HG02840 (cell line): ENCODE measurements around the gene LNX1.

Experiments used
- ATAC-seq: cut with Tn5 transposase; IDR thresholded peaks from one replicate; pipeline ENCODE4 v1.9.1; 2021; ENCODE audit warnings: mild to moderate bottlenecking, moderate library complexity, moderate number of reproducible peaks; ENCODE audit not compliant: unreplicated experiment, low FRiP score

Gene LNX1

GRCh38 chr4:53541577-53542206 lies 49.6 kb downstream of the LNX1 start:
- no peak for ATAC-seq

- no peak for ATAC-seq
Observed at GRCh38 chr4:53538756-53539155, 52.5 kb downstream of the LNX1 start.

DNA sequence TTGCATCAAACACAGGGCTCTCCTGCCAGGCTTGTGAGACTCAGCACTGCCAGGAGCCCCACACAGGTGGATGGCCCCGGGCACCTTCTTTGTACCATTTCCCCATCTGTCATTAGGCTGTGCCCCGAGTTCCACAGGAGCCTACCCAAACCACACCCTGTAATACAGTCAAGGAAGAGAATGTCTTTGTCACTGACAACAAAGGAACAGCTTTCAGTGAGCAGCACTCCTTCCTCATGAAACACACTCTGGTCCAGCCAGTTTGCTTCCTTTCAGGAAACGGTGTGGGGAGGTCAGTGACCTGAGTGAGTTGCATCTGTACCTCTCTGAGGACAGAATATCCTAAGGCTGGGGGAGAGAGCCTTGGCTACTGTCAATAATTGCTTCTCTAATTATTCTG lies 53.7 kb downstream of the LNX1 start:
- no peak for ATAC-seq

GRCh38 chr4:53536328-53536727 lies 55.0 kb downstream of the LNX1 start:
- no peak for ATAC-seq

GRCh38 chr4:53535567-53535966 lies 55.7 kb downstream of the LNX1 start:
- no peak for ATAC-seq

DNA sequence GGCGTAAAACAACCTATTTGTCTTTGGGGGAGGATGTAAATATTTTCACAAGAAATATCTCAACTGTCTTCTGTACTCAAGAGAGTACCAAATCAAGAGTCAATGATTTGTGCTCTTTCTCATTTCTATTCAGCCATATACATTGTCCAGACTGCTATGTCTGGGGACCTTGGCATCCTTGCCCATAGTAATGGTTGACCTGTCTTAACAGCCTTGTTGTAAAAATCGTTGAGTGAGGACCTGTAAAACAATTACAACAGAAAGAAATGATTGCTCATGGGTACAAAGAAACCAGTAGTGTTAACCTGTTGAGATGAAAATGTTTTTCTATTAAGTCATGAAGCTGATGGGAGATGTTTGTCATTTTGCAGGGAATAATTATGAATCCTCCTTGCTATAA lies 56.6 kb downstream of the LNX1 start:
- no peak for ATAC-seq

DNA sequence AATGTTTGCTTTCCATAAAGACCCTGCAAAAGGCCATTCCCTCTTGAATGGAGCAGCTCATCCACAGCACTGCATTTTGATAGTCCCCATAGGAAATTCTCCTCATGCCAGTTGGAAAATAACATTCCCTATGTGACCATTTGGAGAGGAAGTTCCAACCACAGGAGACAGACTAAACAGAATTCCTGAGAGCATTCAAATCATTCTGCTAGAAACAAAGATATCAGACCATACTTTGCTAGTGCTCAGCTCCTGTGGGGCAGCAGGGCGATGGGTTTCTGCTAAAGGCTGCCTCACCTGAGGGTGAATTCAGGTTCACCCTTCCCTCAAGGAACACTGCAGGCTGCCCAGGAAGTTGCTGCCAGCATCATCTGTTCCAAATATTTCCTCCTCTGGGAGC lies 58.8 kb downstream of the LNX1 start:
- ATAC-seq, result no peak

DNA sequence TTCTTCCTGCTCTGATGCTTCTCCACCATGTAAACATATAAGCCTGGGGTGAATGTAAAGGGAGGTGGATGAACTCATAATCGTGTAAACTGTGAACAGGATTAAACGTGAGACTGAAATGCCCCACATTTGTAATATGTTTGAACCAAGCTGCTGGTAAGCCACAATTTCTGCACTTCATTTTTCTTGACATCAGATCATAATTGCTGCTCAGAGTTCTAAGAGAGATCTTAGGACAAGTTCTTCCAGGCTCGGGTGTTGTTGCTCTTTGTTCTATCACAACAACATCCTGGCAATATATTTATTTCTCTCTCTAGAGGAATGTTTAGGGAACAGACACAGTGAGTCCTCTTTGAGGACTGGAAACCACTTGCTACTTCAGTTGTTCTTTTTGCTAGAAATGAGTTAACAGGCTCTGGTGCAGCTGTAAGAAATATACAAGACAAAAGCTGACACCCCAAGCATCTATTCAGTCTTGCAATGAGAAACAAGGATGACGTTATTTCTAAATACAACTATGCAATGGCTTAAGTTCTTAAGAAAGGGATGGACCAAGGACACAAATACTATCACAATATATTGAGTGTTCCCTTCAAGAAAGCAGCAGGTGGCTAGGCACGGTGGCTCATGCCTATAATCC lies 59.6 kb downstream of the LNX1 start:
- ATAC-seq, result no peak

- no peak for ATAC-seq
Observed at GRCh38 chr4:53529025-53529424, 62.3 kb downstream of the LNX1 start.

DNA sequence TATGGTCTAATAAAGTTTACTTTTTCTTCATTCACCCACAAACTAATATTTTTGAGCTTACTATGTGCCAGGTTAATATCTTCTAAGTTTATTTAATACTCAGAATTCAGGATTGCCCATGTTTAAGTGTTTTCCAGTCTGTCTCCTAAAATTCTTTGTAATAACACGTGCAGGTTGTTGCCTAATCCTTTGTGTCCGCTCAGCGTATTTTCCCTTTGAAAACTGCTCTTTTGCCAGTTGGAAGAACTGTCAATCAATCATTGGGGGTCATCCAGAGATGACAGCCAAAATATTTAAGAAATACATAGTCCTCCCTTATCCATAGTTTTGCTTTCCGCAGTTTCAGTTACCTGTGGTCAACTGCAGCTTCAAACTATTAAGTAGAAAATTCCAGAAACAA lies 63.4 kb downstream of the LNX1 start:
- ATAC-seq, result no peak

- ATAC-seq, result no peak
Observed at GRCh38 chr4:53527326-53527725, 64.0 kb downstream of the LNX1 start.

DNA sequence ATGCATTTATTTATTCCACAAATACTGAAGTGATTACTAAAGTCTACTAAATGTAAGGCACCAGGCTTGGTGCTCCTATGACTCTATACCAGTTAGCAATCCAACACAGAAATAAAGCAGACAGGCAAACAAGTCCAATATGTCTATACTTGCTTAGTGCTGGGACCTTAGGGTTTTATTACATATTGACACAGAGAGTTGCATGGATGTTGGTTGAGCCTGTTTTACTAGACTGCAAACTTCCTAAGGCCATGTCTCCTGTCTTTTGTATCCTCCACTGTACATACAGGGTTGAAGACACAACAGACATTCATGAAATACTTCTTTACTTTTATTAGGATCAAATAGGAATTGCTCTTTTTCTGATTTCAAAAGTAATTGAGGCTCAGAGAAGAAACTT lies 69.0 kb downstream of the LNX1 start:
- ATAC-seq, result no peak

- ATAC-seq, result no peak
Observed at GRCh38 chr4:53520116-53520515, 71.2 kb downstream of the LNX1 start.

- ATAC-seq, result no peak
Observed at GRCh38 chr4:53518807-53519206, 72.5 kb downstream of the LNX1 start.

DNA sequence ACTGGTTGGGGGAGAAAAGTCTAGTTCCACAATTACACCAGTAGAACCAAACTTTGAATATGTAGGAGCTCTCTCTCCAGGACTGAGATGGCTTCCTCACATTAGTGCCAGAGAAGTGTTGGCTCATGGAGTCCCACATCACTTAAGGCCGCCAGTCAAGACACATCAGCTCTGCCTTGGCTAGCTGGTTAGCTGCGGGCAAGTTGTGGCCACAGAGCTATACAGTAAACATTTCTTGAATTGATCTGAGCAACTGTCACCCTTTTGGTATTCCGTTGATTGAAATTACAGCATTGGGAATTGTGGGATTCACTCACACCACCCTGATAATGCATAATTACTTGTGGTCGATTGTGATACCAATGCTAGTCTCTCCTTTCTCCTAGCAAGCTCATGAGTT lies 76.2 kb downstream of the LNX1 start:
- no peak for ATAC-seq

DNA sequence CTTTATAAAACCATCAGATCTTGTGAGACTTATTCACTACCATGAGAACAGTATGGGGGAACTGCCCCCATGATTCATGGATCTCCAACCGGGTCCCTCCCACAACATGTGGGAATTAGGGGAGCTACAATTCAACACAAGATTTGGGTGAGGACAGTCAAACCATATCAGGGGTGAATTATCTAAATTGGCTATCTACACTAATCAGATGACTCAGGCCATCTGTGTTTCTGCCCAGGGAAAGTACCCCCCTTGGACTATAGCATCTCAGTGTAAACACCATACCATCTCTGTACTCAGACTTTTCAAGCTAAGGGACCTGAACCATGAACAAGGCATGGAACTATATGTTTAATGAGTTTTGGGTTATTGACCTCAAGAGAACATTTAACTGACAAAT lies 76.8 kb downstream of the LNX1 start:
- ATAC-seq, result no peak

DNA sequence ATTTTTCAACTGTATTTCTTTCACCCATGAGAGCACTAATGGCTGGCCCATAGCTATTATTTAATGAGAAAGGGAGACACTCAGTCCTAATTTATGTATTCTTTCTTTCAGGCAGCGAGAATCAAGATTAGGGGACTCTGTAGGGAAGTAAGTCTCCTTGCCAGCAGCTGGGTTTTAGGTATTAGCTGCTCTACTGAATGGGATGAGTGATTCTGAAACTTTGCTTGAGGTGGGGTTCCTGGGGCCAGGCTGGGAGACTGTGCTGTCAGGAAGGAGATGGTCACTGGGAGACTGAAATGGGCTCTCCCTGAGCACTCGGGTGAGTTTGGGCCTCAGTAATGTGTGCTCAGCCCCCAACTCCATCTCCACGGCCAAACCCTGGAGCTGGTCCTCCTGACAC lies 78.7 kb downstream of the LNX1 start:
- no peak for ATAC-seq

DNA sequence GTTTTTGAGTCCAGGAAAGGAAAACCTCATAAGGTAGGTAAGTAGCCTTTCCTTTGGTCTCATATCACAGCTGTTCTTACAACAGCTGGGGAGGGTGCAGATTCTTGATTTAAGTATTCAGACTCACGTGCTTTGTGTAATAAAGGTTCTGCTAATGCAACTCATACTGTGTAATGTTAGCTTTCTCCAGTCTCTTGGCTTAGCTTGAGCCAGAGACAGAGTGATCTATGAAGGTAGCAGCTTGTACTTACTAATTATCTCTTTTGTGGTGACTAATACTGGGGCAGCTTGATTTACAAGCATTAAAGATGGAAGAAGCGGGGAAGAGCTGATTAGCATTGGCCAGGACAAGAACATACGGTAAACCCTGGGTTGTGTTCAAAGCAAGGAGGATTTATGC lies 80.3 kb downstream of the LNX1 start:
- ATAC-seq, result no peak

DNA sequence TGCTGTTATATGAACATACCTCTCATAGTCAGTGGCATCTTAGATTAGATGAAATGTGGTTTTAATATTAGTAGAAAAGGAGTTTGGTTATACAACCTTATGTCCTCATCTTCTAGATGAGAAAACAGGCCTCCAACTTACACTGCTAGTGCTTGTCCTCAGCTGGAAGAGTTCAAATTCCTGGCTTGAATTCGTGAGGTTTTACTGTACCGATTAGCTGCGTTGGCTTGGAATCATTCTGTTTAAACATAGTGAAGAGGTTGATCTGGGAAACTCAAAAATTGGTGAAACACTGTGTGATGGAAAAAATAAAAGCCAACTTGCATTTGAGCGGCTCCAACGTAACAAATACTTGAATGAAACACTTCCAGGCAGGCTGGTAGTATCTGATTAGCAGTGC lies 81.0 kb downstream of the LNX1 start:
- no peak for ATAC-seq

- ATAC-seq, result no peak
Observed at GRCh38 chr4:53508446-53508845, 82.8 kb downstream of the LNX1 start.

GRCh38 chr4:53507671-53508286 lies 83.5 kb downstream of the LNX1 start:
- ATAC-seq, result no peak

GRCh38 chr4:53507058-53507457 lies 84.2 kb downstream of the LNX1 start:
- no peak for ATAC-seq
